Endothelial cell of umbilical vein (primary cell): ENCODE results near the gene ALDH1L1. TPM values are rescaled to one million over a fixed set of nuclear protein-coding genes. Genes with fewer than 3 reads are reported as not detected.

Source experiments
- BruUV-seq: library from RNA; stranded (reverse); fragments of 400-500 nt; replicated peaks from 2 replicates; lab custom pipeline; 2021; lab: Mats Ljungman, UMichigan
- CTCF ChIA-PET: fragments of 300-600, 350-600 bp; sonication (Branson Sonifier 250); formaldehyde crosslinking; loops from one replicate; lab custom pipeline; 2021; ENCODE audit warnings: antibody characterized with exemption, inconsistent platforms; lab: Charles Lee
- POLR2A ChIA-PET: fragments of 300-600, 350-600 bp; sonication (Branson Sonifier 250); formaldehyde crosslinking; loops from one replicate; lab custom pipeline; 2021; ENCODE audit warnings: antibody characterized with exemption, inconsistent platforms; lab: Charles Lee
- DNase-seq: peaks from one replicate; pipeline ENCODE4 v3.0.0-alpha.2; 2011; ENCODE audit warnings: low read depth, low spot score
- FAIRE-seq: peaks from 2 replicates; lab custom pipeline; 2011; peaks lifted over from hg19 to GRCh38; lab: Jason Lieb, UNC
- H2AFZ ChIP-seq: 2 replicates; pipeline ENCODE4 v1.6.0; 2012; ENCODE audit warnings: low read depth, low read length, control low read depth, inconsistent platforms
- H3K27ac ChIP-seq: 2 replicates; pipeline ENCODE4 v1.5.1; 2011; ENCODE audit warnings: low read depth, mild to moderate bottlenecking, control low read depth, low read length, moderate library complexity; ENCODE audit not compliant: insufficient read depth
- H3K27me3 ChIP-seq, 2 experiments: 2 replicates each; pipeline versions ENCODE4 v1.6.0 to v1.6.1; 2011; ENCODE audit warnings: low read length in 2 of 2, mixed read lengths in 1 of 2; ENCODE audit not compliant: control insufficient read depth in 2 of 2, insufficient read depth in 2 of 2
- H3K36me3 ChIP-seq, 2 experiments: 2 replicates in 1 of 2; 3 replicates in 1 of 2; pipeline ENCODE4 v1.5.1; 2011; ENCODE audit warnings: low read length in 2 of 2, mild to moderate bottlenecking in 1 of 2, moderate library complexity in 1 of 2; ENCODE audit not compliant: control insufficient read depth in 2 of 2, insufficient read depth in 2 of 2; ENCODE audit errors: extremely low read depth in 1 of 2
- H3K4me1 ChIP-seq: 3 replicates; pipeline ENCODE4 v1.5.1; 2011; ENCODE audit warnings: mild to moderate bottlenecking, low read length; ENCODE audit not compliant: control insufficient read depth, insufficient read depth; ENCODE audit errors: extremely low read depth
- H3K4me2 ChIP-seq: 2 replicates; pipeline ENCODE4 v1.6.1; 2011; ENCODE audit warnings: low read length, control low read depth, mixed read lengths; ENCODE audit not compliant: insufficient read depth
- H3K4me3 ChIP-seq, 3 experiments: fragments of 200-600 bp in 1 of 3; sonication (generic), shearing (Covaris generic) in 1 of 3; replicated peaks in 1 of 3; 2 replicates each; pipeline ENCODE4 v1.5.1; 2011 to 2016; ENCODE audit warnings: control low read depth in 3 of 3, low read length in 3 of 3, mild to moderate bottlenecking in 2 of 3, inconsistent platforms in 1 of 3, low read depth in 1 of 3, moderate library complexity in 1 of 3; ENCODE audit not compliant: insufficient read depth in 1 of 3
- H3K79me2 ChIP-seq: 2 replicates; pipeline ENCODE4 v1.6.0; 2012; ENCODE audit warnings: low read length, inconsistent platforms; ENCODE audit not compliant: control insufficient read depth, insufficient read depth
- H3K9ac ChIP-seq: replicated peaks from 2 replicates; pipeline ENCODE3; 2011; ENCODE audit warnings: low read length, control low read depth; ENCODE audit not compliant: insufficient read depth; ENCODE audit errors: extremely low read depth
- H3K9me1 ChIP-seq: replicated peaks from 3 replicates; pipeline ENCODE4 v1.6.0; 2011; ENCODE audit warnings: mild to moderate bottlenecking, low read length; ENCODE audit not compliant: control insufficient read depth, insufficient read depth; ENCODE audit errors: extremely low read depth
- H3K9me3 ChIP-seq: replicated peaks from 2 replicates; pipeline ENCODE4 v1.5.1; 2012; ENCODE audit warnings: low read length, inconsistent platforms; ENCODE audit not compliant: control insufficient read depth, insufficient read depth
- H4K20me1 ChIP-seq: replicated peaks from 2 replicates; pipeline ENCODE3; 2011; ENCODE audit warnings: mild to moderate bottlenecking, low read length; ENCODE audit not compliant: control insufficient read depth, insufficient read depth; ENCODE audit errors: extremely low read depth
- CTCF ChIP-seq, 2 donors: IDR thresholded peaks; 1 replicate in 1 of 2; 2 replicates in 1 of 2; pipeline ENCODE4 v1.5.1; 2011; ENCODE audit warnings: low read length in 2 of 2, mild to moderate bottlenecking in 2 of 2, moderate library complexity in 2 of 2, control low read depth in 1 of 2, inconsistent platforms in 1 of 2, low read depth in 1 of 2; ENCODE audit not compliant: insufficient read depth in 1 of 2; ENCODE audit errors: extremely low read depth in 1 of 2
- EZH2 ChIP-seq: IDR thresholded peaks from 2 replicates; pipeline ENCODE4 v1.6.1; 2012; ENCODE audit warnings: borderline replicate concordance, low read depth, mild to moderate bottlenecking, moderate library complexity, low read length, inconsistent platforms; ENCODE audit not compliant: severe bottlenecking
- FOS ChIP-seq: IDR thresholded peaks from 2 replicates; pipeline ENCODE4 v1.6.1; 2011; ENCODE audit warnings: mild to moderate bottlenecking, low read length, moderate library complexity, borderline replicate concordance; ENCODE audit not compliant: insufficient read depth
- GATA2 ChIP-seq: IDR thresholded peaks from 2 replicates; pipeline ENCODE4 v1.7.0; 2011; ENCODE audit warnings: low read depth, mild to moderate bottlenecking, moderate library complexity, mixed read lengths, low read length; ENCODE audit not compliant: insufficient read length, insufficient read depth
- JUN ChIP-seq: IDR thresholded peaks from 2 replicates; pipeline ENCODE4 v1.6.1; 2011; ENCODE audit warnings: borderline replicate concordance, low read depth; ENCODE audit not compliant: insufficient read length, insufficient read depth
- MAX ChIP-seq: IDR thresholded peaks from 2 replicates; pipeline ENCODE4 v1.6.1; 2011; ENCODE audit not compliant: insufficient read depth, insufficient read length
- MYC ChIP-seq: IDR thresholded peaks from one replicate; pipeline ENCODE4 v1.6.1; 2011; ENCODE audit warnings: mild to moderate bottlenecking, low read depth, low read length
- POLR2A ChIP-seq: IDR thresholded peaks from 2 replicates; pipeline ENCODE4 v1.6.1; 2012; ENCODE audit warnings: low read depth, mild to moderate bottlenecking, control low read depth, low read length
- POLR2AphosphoS5 ChIP-seq: IDR thresholded peaks from 2 replicates; pipeline ENCODE4 v1.6.1; 2012; ENCODE audit warnings: low read depth, mild to moderate bottlenecking, control low read depth, low read length, moderate library complexity; ENCODE audit not compliant: insufficient read depth
- dilution Hi-C: fragments of 300-500 bp; cut with MboI; formaldehyde crosslinking; loops from one replicate; pipeline ENCODE4 v1.15.0; 2019; ENCODE audit warnings: low sequenced_read_pairs; ENCODE audit not compliant: extremely low pct_ligation_motif_present
- intact Hi-C: fragments of 100-400 bp; cut with micrococcal nuclease; formaldehyde crosslinking; loops from one replicate; pipeline ENCODE4 v1.10.0; 2022
- polyA plus RNA-seq, 4 experiments: library from polyadenylated mRNA; depleted of rRNA in 3 of 4; stranded (reverse) in 3 of 4; unstranded in 1 of 4; fragments of >200 nt; gene quantifications; 2 replicates each; pipeline versions ENCODE4 v1.2.1 to v1.2.3, GENCODE V29; 2011 to 2012; ENCODE audit warnings: missing spikeins in 1 of 4
- total RNA-seq: library from RNA; stranded (reverse); gene quantifications from 2 replicates; pipeline ENCODE4 v1.2.3, GENCODE V29; 2021

ALDH1L1 gene
- total and polyA plus RNA-seq, 2 donors (not counting 3 experiments of a cell fraction or from before 2014, with no cell fraction given) = not detected

- dilution Hi-C loops = no loop called here
- BruUV-seq = no TSS peak
- DNase-seq (no peak), FAIRE-seq (no peak)
- Histone ChIP-seq H3K9me1 (peaks cover 2% of the 10 kb centered on the region), H3K36me3 (peaks cover 0 to 2% of the 10 kb centered on the region in 2 experiments), H3K4me2 (no peak overlapping the region), H3K79me2 (no peaks in the 10 kb centered on the region), H3K4me3 (no peak overlapping the region), H2AFZ (no peak overlapping the region), H3K27ac (no peak overlapping the region), H3K4me1 (no peaks in the 10 kb centered on the region), H4K20me1 (no peaks in the 10 kb centered on the region), H3K9ac (no peak overlapping the region), H3K27me3 (no peaks in the 10 kb centered on the region), H3K9me3 (no peaks in the 10 kb centered on the region)
- intact Hi-C loops = no loop called here
- POLR2A ChIA-PET = no interaction called here
- CTCF ChIA-PET = no interaction called here
- no peak for TF ChIP-seq FOS
- TF ChIP-seq MYC = no peak
- no peak for TF ChIP-seq POLR2A
- TF ChIP-seq GATA2 = no peak
- no peak for TF ChIP-seq EZH2
- TF ChIP-seq CTCF (IDR thresholded peaks at IDR 0.05; ENCODE audit: extremely low read depth in 1 of 2, insufficient read depth in 1 of 2, low read depth in 1 of 2, low read length in 2 of 2) = no peak
- TF ChIP-seq MAX = no peak
- no peak for TF ChIP-seq JUN
- TF ChIP-seq POLR2AphosphoS5 = no peak
These were observed 114.5 kb downstream of the ALDH1L1 start for GRCh38 chr3:126065876-126066275.
